Activated naive CD4-positive, alpha-beta T cell treated with anti-CD3 and anti-CD28 coated beads for 36 hours (primary cell): ENCODE data around the gene SBSN. TPM values are rescaled to one million over a fixed set of nuclear protein-coding genes. Genes with fewer than 3 reads are reported as not detected.

Experiments used
- CTCF ChIA-PET: fragments of 350-600 bp; sonication (Branson Sonifier 250); formaldehyde crosslinking; loops from one replicate; lab custom pipeline; 2021; ENCODE audit warnings: antibody characterized with exemption; lab: Charles Lee
- DNase-seq: peaks from one replicate; pipeline ENCODE4 v3.0.0-alpha.2; 2020
- H3K27ac Mint-ChIP-seq: one replicate; pipeline ENCODE4 v1.8.0; 2021; ENCODE audit warnings: mild to moderate bottlenecking, mixed read lengths
- H3K27me3 Mint-ChIP-seq: one replicate; pipeline ENCODE4 v1.8.0; 2021; ENCODE audit warnings: low read depth, mixed read lengths
- H3K36me3 Mint-ChIP-seq: one replicate; pipeline ENCODE4 v1.8.0; 2021; ENCODE audit warnings: low read depth, mixed read lengths
- H3K4me1 Mint-ChIP-seq: one replicate; pipeline ENCODE4 v1.8.0; 2021; ENCODE audit warnings: low read depth, mixed read lengths
- H3K4me3 Mint-ChIP-seq: one replicate; pipeline ENCODE4 v1.8.0; 2021; ENCODE audit warnings: mild to moderate bottlenecking, moderate library complexity, mixed read lengths
- H3K9me3 Mint-ChIP-seq: one replicate; pipeline ENCODE4 v1.8.0; 2021; ENCODE audit warnings: mixed read lengths
- intact Hi-C: fragments of 100-400 bp; cut with micrococcal nuclease; formaldehyde crosslinking; loops from one replicate; pipeline ENCODE4 v1.15.1; 2023
- total RNA-seq, 2 experiments: library from RNA; stranded (reverse); gene quantifications; one replicate each; pipeline ENCODE4 v1.2.3, GENCODE V29; 2021

Gene SBSN
- not detected for total RNA-seq

GRCh38 chr19:35528218-35529038, at the start of gene SBSN:
SBSN (minus strand) TSS chr19:35528311; CDS start chr19:35528281, 30 bp downstream.
- CTCF ChIA-PET, result no interaction called here
- intact Hi-C loops, result no loop called here
- H3K27ac Mint-ChIP-seq, result no peak within 1 kb of the TSS

GRCh38 chr19:35571406-35571965, 43.4 kb upstream of the SBSN start:
- Mint-ChIP-seq H3K36me3 (peaks cover 2% of the 10 kb centered on the region), H3K27me3 (peaks cover 9% of the 10 kb centered on the region), H3K4me1 (no peaks in the 10 kb centered on the region), H3K27ac (no peak overlapping the region), H3K9me3 (peaks cover 18% of the 10 kb centered on the region), H3K4me3 (no peak overlapping the region)
- intact Hi-C loops, result no loop called here
- no peak for DNase-seq
- CTCF ChIA-PET, result no interaction called here

More at GRCh38 chr19:35528218-35529038, at the start of gene SBSN:
- Mint-ChIP-seq H3K27me3 (peaks cover 14% of the 10 kb centered on the region), H3K36me3 (no peaks in the 10 kb centered on the region), H3K4me3 (no peak within 1 kb of the TSS), H3K9me3 (no peaks in the 10 kb centered on the region), H3K4me1 (peaks cover 2% of the 10 kb centered on the region)
- no peak for DNase-seq

GRCh38 chr19:35569281-35569781, 41.2 kb upstream of the SBSN start:
- no peak for DNase-seq
- Mint-ChIP-seq H3K4me1 (no peaks in the 10 kb centered on the region), H3K4me3 (no peak overlapping the region), H3K9me3 (peaks cover 2% of the 10 kb centered on the region), H3K36me3 (no peaks in the 10 kb centered on the region), H3K27ac (no peak overlapping the region), H3K27me3 (peaks cover 15% of the 10 kb centered on the region)
- CTCF ChIA-PET, result no interaction called here
- intact Hi-C loops, result no loop called here

- H3K36me3 Mint-ChIP-seq, result no peaks in the 10 kb centered on the region
- H3K4me1 Mint-ChIP-seq, result no peaks in the 10 kb centered on the region
- intact Hi-C loops, result no loop called here
- no peak for DNase-seq
- H3K27me3 Mint-ChIP-seq, result peaks cover 19% of the 10 kb centered on the region
- CTCF ChIA-PET, result no interaction called here
- H3K27ac Mint-ChIP-seq, result no peak overlapping the region
- no peaks in the 10 kb centered on the region for H3K9me3 Mint-ChIP-seq
- H3K4me3 Mint-ChIP-seq, result no peak overlapping the region
Measured at GRCh38 chr19:35566738-35567137, 38.6 kb upstream of the SBSN start.

DNA sequence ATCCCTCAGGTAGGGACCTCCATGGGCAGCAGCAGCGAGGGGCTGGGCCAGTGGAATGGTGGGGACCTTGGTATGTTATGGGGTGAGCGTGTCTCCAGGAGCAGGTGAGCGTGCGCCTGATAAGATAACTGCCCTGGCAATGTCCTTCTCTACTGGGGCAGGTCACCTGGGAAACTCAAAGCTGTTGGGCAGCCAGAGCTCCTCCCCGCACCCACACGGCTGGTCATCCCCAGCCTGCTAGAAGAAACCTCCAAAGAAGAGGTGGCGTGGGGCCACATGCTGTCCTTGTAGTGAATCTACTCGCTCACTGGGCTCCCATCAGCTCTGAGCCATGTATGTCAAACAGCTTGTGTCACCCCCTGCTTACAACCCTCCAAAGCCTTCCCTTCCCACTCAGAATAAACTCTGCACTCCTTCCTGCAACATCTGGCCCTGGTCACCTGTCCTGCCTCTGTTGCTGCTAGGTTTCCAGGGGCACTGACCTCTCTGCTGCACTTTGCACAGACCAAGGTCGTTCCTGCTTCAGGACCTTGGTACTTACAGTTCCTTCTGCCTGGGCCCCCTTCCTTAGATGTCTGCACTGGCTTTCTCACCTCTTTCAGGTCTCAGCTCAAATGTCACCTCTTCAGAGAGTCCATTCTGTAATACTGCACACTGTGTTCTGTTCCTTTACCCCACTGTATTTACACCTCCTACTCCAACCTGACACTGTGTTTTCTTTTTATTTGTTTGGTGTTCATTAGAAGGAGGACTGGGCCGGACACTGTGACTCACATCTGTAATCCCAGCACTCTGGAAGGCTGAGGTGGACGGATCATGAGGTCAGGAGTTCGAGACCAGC, 37.1 kb upstream of the SBSN start:
- no peak overlapping the region for H3K27ac Mint-ChIP-seq
- CTCF ChIA-PET, result no interaction called here
- no peaks in the 10 kb centered on the region for H3K9me3 Mint-ChIP-seq
- H3K4me1 Mint-ChIP-seq, result no peaks in the 10 kb centered on the region
- H3K36me3 Mint-ChIP-seq, result no peaks in the 10 kb centered on the region
- DNase-seq, result no peak
- intact Hi-C loops, result no loop called here
- no peak overlapping the region for H3K4me3 Mint-ChIP-seq
- H3K27me3 Mint-ChIP-seq, result peaks cover 23% of the 10 kb centered on the region

- H3K27me3 Mint-ChIP-seq, result peaks cover 35% of the 10 kb centered on the region
- H3K27ac Mint-ChIP-seq, result no peak within 1 kb of the TSS
- CTCF ChIA-PET, result interaction anchor here (0.6 to 0.8 kb wide), 2 partner anchors 14 to 129 kb away, joined by 3 read pairs; no protein-coding TSS in a partner anchor
- H3K36me3 Mint-ChIP-seq, result no peaks in the 10 kb centered on the region
- no peaks in the 10 kb centered on the region for H3K9me3 Mint-ChIP-seq
- no peak within 1 kb of the TSS for H3K4me3 Mint-ChIP-seq
- no peak for DNase-seq
- intact Hi-C loops, result no loop called here
- H3K4me1 Mint-ChIP-seq, result peaks cover 7% of the 10 kb centered on the region
Measured at GRCh38 chr19:35563207-35563829, 35.2 kb upstream of the SBSN start, which contains the start of gene ATP4A. ATP4A (minus strand) TSS chr19:35563658; CDS start chr19:35563629, 29 bp downstream.

DNA sequence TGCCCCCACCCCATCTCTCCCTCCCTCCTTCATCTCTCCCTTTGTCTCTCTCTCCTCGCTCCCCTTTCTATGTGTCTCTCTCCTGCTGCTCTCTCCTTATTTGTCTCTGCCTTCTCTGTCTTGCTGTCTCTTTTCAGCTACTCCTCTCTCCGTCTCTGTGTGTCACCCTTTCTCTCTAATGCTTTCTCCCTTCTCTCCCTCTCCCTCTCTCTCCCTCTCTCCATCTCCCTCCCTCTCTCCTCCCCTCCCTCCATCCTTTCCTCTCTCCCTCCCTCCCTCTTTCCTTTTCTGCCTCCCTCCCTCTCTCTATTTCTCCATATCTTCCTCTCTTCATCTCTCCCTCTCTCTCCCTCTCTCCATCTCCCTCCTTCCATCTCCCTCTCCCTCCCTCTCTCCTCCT, 34.7 kb upstream of the SBSN start:
- CTCF ChIA-PET, result interaction anchor here (0.8 kb wide), 1 partner anchor 13 kb away, joined by 3 read pairs; no protein-coding TSS in a partner anchor
- intact Hi-C loops, result no loop called here
- Mint-ChIP-seq H3K27me3 (peaks cover 35% of the 10 kb centered on the region), H3K27ac (no peak overlapping the region), H3K4me1 (peaks cover 8% of the 10 kb centered on the region), H3K36me3 (no peaks in the 10 kb centered on the region), H3K4me3 (no peak overlapping the region), H3K9me3 (no peaks in the 10 kb centered on the region)
- no peak for DNase-seq

DNA sequence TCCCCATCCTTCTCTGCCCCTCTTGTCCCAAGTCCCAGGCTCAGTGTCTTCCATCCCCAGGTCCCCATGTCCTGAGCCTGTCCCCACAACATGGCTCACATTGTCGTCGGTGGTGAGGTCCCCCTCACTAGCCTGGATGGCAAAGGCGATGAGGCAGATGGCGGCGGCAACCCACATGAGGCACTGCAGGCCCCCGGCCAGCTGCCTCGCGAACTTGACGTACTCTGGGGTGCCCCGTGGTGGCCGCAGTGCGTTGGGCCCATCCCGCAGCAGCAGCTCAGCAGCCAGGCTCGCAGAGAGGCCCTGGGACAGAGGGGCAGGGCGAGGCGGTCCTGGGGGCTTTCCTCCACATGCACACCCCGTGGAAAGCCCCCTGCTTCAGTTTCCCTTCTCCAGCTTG, 34.2 kb upstream of the SBSN start:
- no peaks in the 10 kb centered on the region for H3K9me3 Mint-ChIP-seq
- H3K27ac Mint-ChIP-seq, result no peak overlapping the region
- CTCF ChIA-PET, result no interaction called here
- no peak overlapping the region for H3K4me3 Mint-ChIP-seq
- H3K36me3 Mint-ChIP-seq, result no peaks in the 10 kb centered on the region
- peaks cover 35% of the 10 kb centered on the region for H3K27me3 Mint-ChIP-seq
- DNase-seq, result no peak
- H3K4me1 Mint-ChIP-seq, result peaks cover 9% of the 10 kb centered on the region
- intact Hi-C loops, result no loop called here

DNA sequence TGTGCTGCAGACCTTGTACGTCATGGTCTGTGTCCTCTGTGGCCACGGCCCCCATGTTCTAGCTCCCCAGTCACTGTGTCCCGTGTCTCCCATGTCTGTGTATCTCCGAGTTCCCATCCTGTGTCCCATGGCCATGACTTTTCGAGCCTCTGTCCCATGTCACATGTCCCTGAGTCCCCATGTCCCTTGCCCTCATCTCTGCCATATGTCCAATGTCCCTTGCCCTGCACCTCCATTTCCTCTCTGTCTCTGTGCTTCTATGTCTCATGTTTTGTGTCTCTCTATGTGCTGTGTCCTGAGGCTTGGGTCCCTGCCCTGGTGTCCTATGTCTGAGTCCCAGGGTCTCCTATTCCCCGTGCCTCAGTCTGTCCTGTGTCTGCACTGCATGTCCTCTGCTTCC, 33.3 kb upstream of the SBSN start:
- Mint-ChIP-seq H3K9me3 (no peaks in the 10 kb centered on the region), H3K27me3 (peaks cover 36% of the 10 kb centered on the region), H3K27ac (no peak overlapping the region), H3K36me3 (no peaks in the 10 kb centered on the region), H3K4me3 (no peak overlapping the region), H3K4me1 (peaks cover 12% of the 10 kb centered on the region)
- DNase-seq, result no peak
- intact Hi-C loops, result no loop called here
- CTCF ChIA-PET, result no interaction called here

DNA sequence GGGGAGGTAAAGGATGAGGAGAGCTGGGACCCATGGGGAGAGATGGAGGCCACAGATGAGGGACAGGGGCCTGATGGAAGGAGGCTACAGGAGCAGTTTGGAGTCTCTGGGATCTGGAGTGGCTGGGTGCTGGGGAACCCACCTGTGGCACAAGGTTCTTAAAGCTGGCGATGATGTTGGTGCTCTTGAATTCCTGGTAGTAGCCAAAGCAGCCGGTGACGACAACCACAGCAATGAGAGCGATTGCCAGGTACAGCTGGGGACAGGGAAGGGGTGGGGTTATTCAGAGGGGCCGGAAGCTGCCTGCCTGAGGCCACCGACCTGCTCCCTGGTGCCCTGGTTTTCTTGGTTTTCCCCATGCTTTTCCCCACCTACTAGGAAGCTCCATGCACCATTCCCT, 32.6 kb upstream of the SBSN start:
- H3K4me3 Mint-ChIP-seq, result no peak overlapping the region
- intact Hi-C loops, result no loop called here
- no peak overlapping the region for H3K27ac Mint-ChIP-seq
- CTCF ChIA-PET, result no interaction called here
- no peak for DNase-seq
- peaks cover 12% of the 10 kb centered on the region for H3K4me1 Mint-ChIP-seq
- no peaks in the 10 kb centered on the region for H3K9me3 Mint-ChIP-seq
- H3K27me3 Mint-ChIP-seq, result peaks cover 36% of the 10 kb centered on the region
- no peaks in the 10 kb centered on the region for H3K36me3 Mint-ChIP-seq

DNA sequence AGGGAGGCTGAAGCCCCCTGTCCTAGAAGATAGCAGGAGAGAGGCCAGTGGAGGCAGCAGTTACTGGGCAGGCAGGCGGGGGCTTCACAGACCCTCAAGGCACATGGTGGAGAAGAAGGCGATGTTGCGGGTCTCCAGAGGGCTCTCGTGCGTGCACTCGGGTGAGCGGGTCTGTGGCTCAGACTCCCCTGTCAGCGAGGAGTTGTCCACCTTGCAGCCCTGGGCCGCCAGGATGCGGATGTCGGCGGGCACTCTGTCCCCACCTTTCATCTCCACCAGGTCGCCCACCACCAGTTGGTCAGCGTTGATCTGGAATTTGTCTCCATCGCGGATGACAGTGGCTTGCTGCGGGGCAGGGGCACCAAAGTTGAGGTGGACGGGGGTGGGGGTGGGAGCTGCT, 32.2 kb upstream of the SBSN start:
- no peaks in the 10 kb centered on the region for H3K36me3 Mint-ChIP-seq
- no peaks in the 10 kb centered on the region for H3K9me3 Mint-ChIP-seq
- no peak for DNase-seq
- intact Hi-C loops, result no loop called here
- CTCF ChIA-PET, result no interaction called here
- H3K27ac Mint-ChIP-seq, result no peak overlapping the region
- H3K4me3 Mint-ChIP-seq, result no peak overlapping the region
- H3K27me3 Mint-ChIP-seq, result peaks cover 32% of the 10 kb centered on the region
- H3K4me1 Mint-ChIP-seq, result peaks cover 12% of the 10 kb centered on the region

DNA sequence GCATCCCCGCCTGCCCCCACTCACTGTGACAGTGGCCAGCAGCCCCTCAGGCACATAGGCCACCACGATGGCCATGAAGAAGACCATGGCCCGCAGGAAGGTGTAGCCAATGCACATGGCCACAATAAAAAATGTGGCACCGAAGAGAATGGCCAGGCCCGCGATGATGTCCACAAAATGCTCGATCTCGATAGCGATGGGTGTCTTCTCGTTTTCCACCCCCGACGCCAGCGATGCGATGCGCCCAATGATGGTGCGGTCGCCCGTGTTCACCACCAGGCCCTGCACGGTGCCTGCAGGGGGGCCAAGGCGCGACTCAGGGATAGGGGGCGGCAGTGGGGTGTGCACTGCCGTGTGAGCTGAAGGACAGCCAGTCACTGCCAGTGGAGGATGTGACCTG, 31.7 kb upstream of the SBSN start:
- H3K9me3 Mint-ChIP-seq, result no peaks in the 10 kb centered on the region

More for the DNA sequence above, 31.7 kb upstream of the SBSN start:
- H3K4me1 Mint-ChIP-seq, result peaks cover 12% of the 10 kb centered on the region
- no peak for DNase-seq
- H3K36me3 Mint-ChIP-seq, result no peaks in the 10 kb centered on the region
- no peak overlapping the region for H3K4me3 Mint-ChIP-seq
- intact Hi-C loops, result no loop called here
- H3K27ac Mint-ChIP-seq, result no peak overlapping the region
- H3K27me3 Mint-ChIP-seq, result peaks cover 31% of the 10 kb centered on the region
- CTCF ChIA-PET, result interaction anchor here (1.2 kb wide), 1 partner anchor 12 kb away, joined by 4 read pairs; no protein-coding TSS in a partner anchor
